OCI-LY7 (cell line): ENCODE data around the gene ZBTB20.

ENCODE experiments used
- EZH2phosphoT487 ChIP-seq: fragments of 200-600 bp; sonication (generic); IDR thresholded peaks from 2 replicates; pipeline ENCODE4 v1.6.1; 2018; ENCODE audit warnings: low read depth, borderline replicate concordance, mild to moderate bottlenecking, mixed run types, antibody characterized with exemption, low read length, moderate library complexity, mixed read lengths
- TF ChIP-seq, protein P1 (sequence below): fragments of 200-600 bp; sonication (generic); conservative IDR thresholded peaks from 2 replicates; pipeline ENCODE4 v1.5.1; 2014; ENCODE audit warnings: mild to moderate bottlenecking, antibody characterized with exemption, low read length, moderate library complexity, mixed read lengths

- TF ChIP-seq, protein P1, sequence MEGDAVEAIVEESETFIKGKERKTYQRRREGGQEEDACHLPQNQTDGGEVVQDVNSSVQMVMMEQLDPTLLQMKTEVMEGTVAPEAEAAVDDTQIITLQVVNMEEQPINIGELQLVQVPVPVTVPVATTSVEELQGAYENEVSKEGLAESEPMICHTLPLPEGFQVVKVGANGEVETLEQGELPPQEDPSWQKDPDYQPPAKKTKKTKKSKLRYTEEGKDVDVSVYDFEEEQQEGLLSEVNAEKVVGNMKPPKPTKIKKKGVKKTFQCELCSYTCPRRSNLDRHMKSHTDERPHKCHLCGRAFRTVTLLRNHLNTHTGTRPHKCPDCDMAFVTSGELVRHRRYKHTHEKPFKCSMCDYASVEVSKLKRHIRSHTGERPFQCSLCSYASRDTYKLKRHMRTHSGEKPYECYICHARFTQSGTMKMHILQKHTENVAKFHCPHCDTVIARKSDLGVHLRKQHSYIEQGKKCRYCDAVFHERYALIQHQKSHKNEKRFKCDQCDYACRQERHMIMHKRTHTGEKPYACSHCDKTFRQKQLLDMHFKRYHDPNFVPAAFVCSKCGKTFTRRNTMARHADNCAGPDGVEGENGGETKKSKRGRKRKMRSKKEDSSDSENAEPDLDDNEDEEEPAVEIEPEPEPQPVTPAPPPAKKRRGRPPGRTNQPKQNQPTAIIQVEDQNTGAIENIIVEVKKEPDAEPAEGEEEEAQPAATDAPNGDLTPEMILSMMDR = no peak
- no peak for TF ChIP-seq EZH2phosphoT487
Observed at GRCh38 chr3:114856835-114857234, 290.3 kb downstream of the ZBTB20 start.
